GM12892 (cell line): ENCODE results near the gene CREB3.

Experiments
- DNase-seq: peaks from one replicate; pipeline ENCODE4 v3.0.0; 2011; ENCODE audit not compliant: insufficient read length
- FAIRE-seq: peaks from 2 replicates; lab custom pipeline; 2011; peaks lifted over from hg19 to GRCh38; lab: Jason Lieb, UNC
- POLR2A ChIP-seq: IDR thresholded peaks from 2 replicates; pipeline ENCODE4 v1.6.1; 2011; ENCODE audit warnings: low read depth, low read length, control low read depth
- POLR2AphosphoS5 ChIP-seq: IDR thresholded peaks from 2 replicates; pipeline ENCODE4 v1.6.1; 2011; ENCODE audit warnings: low read depth, low read length, control low read depth
- TAF1 ChIP-seq: IDR thresholded peaks from 2 replicates; pipeline ENCODE4 v1.6.1; 2011; ENCODE audit warnings: low read depth, mild to moderate bottlenecking, control low read depth, low read length, borderline replicate concordance

CREB3 gene

GRCh38 chr9:35745569-35745968 is 13.1 kb downstream of the CREB3 start:
- no peak for FAIRE-seq
- TF ChIP-seq POLR2AphosphoS5 (no peak), TAF1 (no peak), POLR2A (no peak)
- no peak for DNase-seq

- no peak for DNase-seq
- FAIRE-seq: no peak
- TF ChIP-seq POLR2A (no peak), TAF1 (no peak), POLR2AphosphoS5 (no peak)
These were observed 14.1 kb downstream of the CREB3 start for GRCh38 chr9:35746583-35746982.

GRCh38 chr9:35748242-35748857 is 15.9 kb downstream of the CREB3 start:
- TF ChIP-seq POLR2A (no peak), TAF1 (no peak), POLR2AphosphoS5 (no peak)
- DNase-seq (no peak), FAIRE-seq (peak; percentile 38)

- DNase-seq: peak; percentile 79
- FAIRE-seq: peak; percentile 84
- TF ChIP-seq POLR2AphosphoS5: no peak
- peak; percentile 68; the same call in 1 of the 2 replicates for TF ChIP-seq POLR2A
These were observed 16.5 kb downstream of the CREB3 start, which contains the start of the genes GBA2 and RGP1 for GRCh38 chr9:35748858-35749514. GBA2 (minus strand) TSS chr9:35749228; CDS start chr9:35748704, 524 bp downstream. RGP1 (plus strand) TSS chr9:35749287; CDS start chr9:35749756, 469 bp downstream.

GRCh38 chr9:35749515-35750255 is 17.2 kb downstream of the CREB3 start:
- DNase-seq (no peak), FAIRE-seq (peak; percentile 67)
- TF ChIP-seq POLR2A (no peak), TAF1 (no peak), POLR2AphosphoS5 (no peak)

GRCh38 chr9:35750256-35750531 is 17.7 kb downstream of the CREB3 start:
- FAIRE-seq: no peak
- TF ChIP-seq POLR2AphosphoS5 (no peak), POLR2A (no peak), TAF1 (no peak)
- DNase-seq: no peak

- FAIRE-seq (no peak), DNase-seq (no peak)
- TF ChIP-seq POLR2A (no peak), POLR2AphosphoS5 (no peak), TAF1 (no peak)
These were observed 21.0 kb downstream of the CREB3 start for GRCh38 chr9:35753466-35753865.

GRCh38 chr9:35754264-35754663 is 21.8 kb downstream of the CREB3 start, which contains the start of gene MSMP:
MSMP (minus strand) TSS chr9:35754276; CDS start chr9:35754129, 147 bp downstream.
- DNase-seq (no peak), FAIRE-seq (no peak)
- TF ChIP-seq POLR2A (no peak), POLR2AphosphoS5 (no peak), TAF1 (no peak)

- no peak for DNase-seq
- FAIRE-seq: no peak
These were observed 22.6 kb downstream of the CREB3 start for GRCh38 chr9:35755071-35755470.

GRCh38 chr9:35756275-35757225 is 24.1 kb downstream of the CREB3 start:
- TF ChIP-seq TAF1 (no peak), POLR2AphosphoS5 (no peak), POLR2A (no peak)
- DNase-seq: peak; percentile 60
- no peak for FAIRE-seq

More at GRCh38 chr9:35755071-35755470, 22.6 kb downstream of the CREB3 start:
- no peak for TF ChIP-seq TAF1
- no peak for TF ChIP-seq POLR2AphosphoS5
- no peak for TF ChIP-seq POLR2A

GRCh38 chr9:35757226-35757891 is 24.9 kb downstream of the CREB3 start:
- no peak; the same call in 1 of the 2 replicates for TF ChIP-seq TAF1
- peak; percentile 69; the same call in 1 of the 2 replicates for TF ChIP-seq POLR2A
- TF ChIP-seq POLR2AphosphoS5: peak; percentile 51; the same call in 1 of the 2 replicates
- FAIRE-seq: peak; percentile 90
- DNase-seq: no peak
